Peyer's patch (tissue), 4 donors: ENCODE results near the gene SLC47A1. TPM values are rescaled to one million over a fixed set of nuclear protein-coding genes. Genes with fewer than 3 reads are reported as not detected.
"Not testable (repeated sequence)": the region's sequence is repeated elsewhere in the genome, so short reads cannot be mapped to it uniquely, and the experiment has no call there.

Source experiments
- DNase-seq, 3 donors: peaks; one replicate each; pipeline ENCODE4 v3.0.0-alpha.2; 2017 to 2019
- H3K27ac ChIP-seq, 4 donors: fragments of 200-600 bp; sonication (generic); one replicate each; pipeline ENCODE4 v1.5.1; 2016 to 2019
- H3K27me3 ChIP-seq, 2 donors: fragments of 200-600 bp; sonication (generic); one replicate each; pipeline ENCODE4 v1.5.1; 2019
- H3K36me3 ChIP-seq, 3 donors: fragments of 200-600 bp; sonication (generic); one replicate each; pipeline ENCODE4 v1.5.1; 2016 to 2019
- H3K4me1 ChIP-seq, 4 donors: fragments of 200-600 bp; sonication (generic); one replicate each; pipeline ENCODE4 v1.5.1; 2016 to 2019
- H3K4me3 ChIP-seq, 4 donors: fragments of 200-600 bp; sonication (generic); 1 replicate in 3 of 4; 2 replicates in 1 of 4; pipeline ENCODE4 v1.5.1; 2016 to 2019; ENCODE audit warnings: mild to moderate bottlenecking in 1 of 4
- H3K9me3 ChIP-seq, 4 donors: fragments of 200-600 bp; sonication (generic); one replicate each; pipeline ENCODE4 v1.5.1; 2016 to 2019; ENCODE audit warnings: mild to moderate bottlenecking in 1 of 4
- POLR2A ChIP-seq, 2 donors: fragments of 450-650 bp; IDR thresholded peaks; one replicate each; pipeline ENCODE4 v1.5.1; 2017; ENCODE audit warnings: antibody characterized with exemption in 2 of 2, mild to moderate bottlenecking in 2 of 2, moderate library complexity in 2 of 2
- total RNA-seq, 4 donors: library from RNA; depleted of rRNA; stranded (reverse); fragments of >200 nt; gene quantifications; one replicate each; pipeline ENCODE4 v1.1.0, GENCODE V29; 2016
- TF ChIP-seq, protein P1 (sequence below), 6 experiments: fragments of 450-650 bp in 4 of 6; fragments of 200-600 bp in 2 of 6; sonication (generic) in 1 of 6; IDR thresholded peaks; one replicate each; pipeline ENCODE4 v1.5.1; 2017 to 2019; ENCODE audit warnings: antibody characterized with exemption in 6 of 6, mild to moderate bottlenecking in 3 of 6, moderate library complexity in 1 of 6

The SLC47A1 gene
- total RNA-seq, 4 donors from 2014 or later, result 1.2 to 3.8 TPM; not detected in 2

DNA sequence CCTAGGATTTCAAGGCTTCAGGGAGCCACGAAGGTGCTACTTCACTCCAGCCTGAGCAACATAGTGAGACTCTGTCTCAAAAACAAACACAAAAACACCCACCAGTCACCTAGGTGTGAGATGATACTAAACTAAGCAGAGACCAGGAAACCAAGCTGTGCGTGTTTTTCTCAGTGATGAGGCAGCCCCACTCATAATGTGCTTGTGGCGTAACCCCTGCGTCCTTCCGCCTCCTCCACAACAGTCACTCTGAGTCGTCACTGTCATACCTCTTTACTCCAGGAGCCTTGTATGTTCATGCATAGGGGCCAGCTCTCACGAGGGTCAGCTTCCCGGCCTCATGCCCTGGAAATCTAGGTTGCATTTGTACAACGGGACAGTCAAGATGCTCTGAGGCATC, 31.1 kb upstream of the SLC47A1 start:
- Histone ChIP-seq H3K9me3 (no peaks in the 10 kb centered on the region), H3K4me1 (peaks cover 0 to 4% (median 0%) of the 10 kb centered on the region in 4 donors), H3K36me3 (no peaks in the 10 kb centered on the region), H3K27me3 (no peaks in the 10 kb centered on the region), H3K27ac (no peak overlapping the region), H3K4me3 (no peak overlapping the region)
- no peak for DNase-seq
- TF ChIP-seq POLR2A (IDR thresholded peaks at IDR 0.05), result no peak
- TF ChIP-seq, protein P1, sequence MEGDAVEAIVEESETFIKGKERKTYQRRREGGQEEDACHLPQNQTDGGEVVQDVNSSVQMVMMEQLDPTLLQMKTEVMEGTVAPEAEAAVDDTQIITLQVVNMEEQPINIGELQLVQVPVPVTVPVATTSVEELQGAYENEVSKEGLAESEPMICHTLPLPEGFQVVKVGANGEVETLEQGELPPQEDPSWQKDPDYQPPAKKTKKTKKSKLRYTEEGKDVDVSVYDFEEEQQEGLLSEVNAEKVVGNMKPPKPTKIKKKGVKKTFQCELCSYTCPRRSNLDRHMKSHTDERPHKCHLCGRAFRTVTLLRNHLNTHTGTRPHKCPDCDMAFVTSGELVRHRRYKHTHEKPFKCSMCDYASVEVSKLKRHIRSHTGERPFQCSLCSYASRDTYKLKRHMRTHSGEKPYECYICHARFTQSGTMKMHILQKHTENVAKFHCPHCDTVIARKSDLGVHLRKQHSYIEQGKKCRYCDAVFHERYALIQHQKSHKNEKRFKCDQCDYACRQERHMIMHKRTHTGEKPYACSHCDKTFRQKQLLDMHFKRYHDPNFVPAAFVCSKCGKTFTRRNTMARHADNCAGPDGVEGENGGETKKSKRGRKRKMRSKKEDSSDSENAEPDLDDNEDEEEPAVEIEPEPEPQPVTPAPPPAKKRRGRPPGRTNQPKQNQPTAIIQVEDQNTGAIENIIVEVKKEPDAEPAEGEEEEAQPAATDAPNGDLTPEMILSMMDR (IDR thresholded peaks at IDR 0.05), result no peak

DNA sequence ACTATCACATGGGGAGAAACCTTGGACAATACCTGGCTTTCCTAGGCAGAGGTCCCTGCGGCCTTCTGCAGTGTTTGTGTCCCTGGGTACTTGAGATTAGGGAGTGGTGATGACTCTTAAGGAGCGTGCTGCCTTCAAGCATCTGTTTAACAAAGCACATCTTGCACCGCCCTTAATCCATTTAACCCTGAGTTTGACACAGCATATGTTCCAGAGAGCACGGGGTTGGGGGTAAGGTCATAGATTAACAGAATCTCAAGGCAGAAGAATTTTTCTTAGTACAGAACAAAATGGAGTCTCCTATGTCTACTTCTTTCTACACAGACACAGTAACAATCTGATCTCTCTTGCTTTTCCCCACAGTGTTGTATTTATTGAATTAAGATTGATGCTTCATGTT, 28.1 kb upstream of the SLC47A1 start:
- H3K9me3 ChIP-seq, H3K27me3 ChIP-seq, H3K27ac ChIP-seq, H3K36me3 ChIP-seq, H3K4me3 ChIP-seq, DNase-seq, H3K4me1 ChIP-seq: not testable (repeated sequence)

DNA sequence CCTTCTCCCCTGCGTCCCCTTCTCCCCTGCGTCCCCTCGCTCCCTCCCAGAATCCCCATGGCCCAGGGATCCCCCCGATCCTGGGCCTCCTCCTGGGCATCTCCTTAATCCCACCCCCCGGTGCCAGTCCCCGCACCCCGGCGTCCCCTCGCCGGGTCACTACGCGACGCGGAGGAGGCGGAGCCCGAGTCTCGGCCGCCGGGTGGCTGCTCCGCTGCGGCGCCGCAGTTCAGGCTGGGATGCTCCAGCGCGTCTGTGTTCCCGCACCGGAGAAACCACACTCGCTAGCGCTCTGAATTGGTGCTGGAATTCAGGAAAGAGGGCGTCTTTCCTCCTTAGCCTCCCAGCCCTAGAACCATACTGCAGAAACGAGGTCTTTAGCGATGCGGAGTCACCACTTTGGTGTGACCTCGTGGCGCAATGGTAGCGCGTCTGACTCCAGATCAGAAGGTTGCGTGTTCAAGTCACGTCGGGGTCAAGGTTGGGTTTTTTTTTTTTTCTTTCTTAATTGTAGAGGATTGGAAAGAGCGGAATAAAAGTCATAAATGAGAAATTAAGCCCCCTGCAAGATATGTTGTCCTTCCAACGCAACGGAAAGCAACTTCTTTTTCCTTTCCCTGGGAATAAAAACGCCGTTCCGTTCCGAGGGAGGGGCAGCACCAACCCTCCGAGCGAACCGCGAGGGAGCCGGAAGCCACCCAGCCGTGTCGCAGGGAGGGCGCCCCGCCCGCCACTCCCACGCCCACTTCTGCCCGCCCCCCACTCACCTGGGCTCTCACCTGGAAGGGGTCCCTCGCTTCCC, 25.7 kb upstream of the SLC47A1 start:
- peak overlapping the region; percentile 73 to 82 (median 78) for H3K4me3 ChIP-seq
- peak in 1 of 2 donors; percentile 27 for TF ChIP-seq POLR2A (IDR thresholded peaks at IDR 0.05)
- TF ChIP-seq, protein P1 (IDR thresholded peaks at IDR 0.05), result peak in 1 of 6 experiments; percentile 26
- H3K9me3 ChIP-seq, result no peaks in the 10 kb centered on the region

DNA sequence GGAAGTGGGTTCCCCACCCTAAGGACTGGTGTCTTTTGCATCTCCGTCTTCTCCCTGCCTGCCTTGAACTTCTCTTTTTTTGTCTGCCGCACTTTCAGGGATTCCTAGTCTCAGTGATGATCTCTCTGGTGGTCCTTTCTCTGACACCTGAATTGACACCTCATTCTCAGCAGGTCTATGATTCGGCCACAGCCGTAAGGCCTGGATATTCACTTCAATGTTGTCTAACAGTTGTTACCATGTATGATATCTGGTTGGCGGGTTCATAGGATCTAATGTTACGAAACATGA, 25.1 kb upstream of the SLC47A1 start:
- peak overlapping the region; percentile 79 to 92 (median 86) for H3K27ac ChIP-seq
- TF ChIP-seq, protein P1 (IDR thresholded peaks at IDR 0.05), result no peak
- no peak for TF ChIP-seq POLR2A (IDR thresholded peaks at IDR 0.05)
- peak overlapping the region; percentile 73 to 82 (median 78) for H3K4me3 ChIP-seq
- peaks cover 0 to 6% (median 0%) of the 10 kb centered on the region in 4 donors for H3K4me1 ChIP-seq
- no peaks in the 10 kb centered on the region for H3K27me3 ChIP-seq
- H3K9me3 ChIP-seq, result no peaks in the 10 kb centered on the region
- H3K36me3 ChIP-seq, result no peaks in the 10 kb centered on the region
- no peak for DNase-seq

More for the DNA sequence above, 25.7 kb upstream of the SLC47A1 start:
- DNase-seq, result peak; percentile 86 to 95 (median 93)
- H3K27me3 ChIP-seq, result no peaks in the 10 kb centered on the region
- peak overlapping the region; percentile 79 to 92 (median 86) for H3K27ac ChIP-seq
- peaks cover 0 to 4% (median 0%) of the 10 kb centered on the region in 4 donors for H3K4me1 ChIP-seq
- H3K36me3 ChIP-seq, result no peaks in the 10 kb centered on the region

DNA sequence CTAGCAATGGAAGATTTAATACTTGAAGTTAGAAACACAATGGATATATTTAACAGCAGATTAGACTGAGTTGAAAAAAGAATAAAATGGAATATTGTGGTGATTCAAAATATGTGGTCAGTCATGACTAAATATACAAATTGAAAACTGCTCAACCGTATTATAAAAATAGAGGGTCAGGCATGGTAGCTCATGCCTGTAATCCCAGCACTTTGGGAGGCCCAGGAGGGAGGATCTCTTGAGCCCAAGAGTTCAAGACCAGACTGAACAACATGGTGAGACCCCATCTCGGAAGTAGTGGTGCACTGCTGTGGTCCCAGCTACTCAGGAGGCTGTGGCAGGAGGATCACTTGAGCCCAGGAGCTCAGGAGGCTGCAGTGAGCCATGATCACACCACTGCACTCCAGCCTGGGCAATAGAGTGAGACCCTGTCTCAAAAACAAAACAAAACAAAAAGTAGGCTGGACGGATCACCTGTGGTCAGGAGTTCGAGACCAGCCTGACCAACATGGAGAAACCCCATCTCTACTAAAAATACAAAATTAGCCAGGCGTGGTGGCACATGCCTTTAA, 24.3 kb upstream of the SLC47A1 start:
- not testable (repeated sequence) for H3K9me3 ChIP-seq, H3K36me3 ChIP-seq, DNase-seq, H3K4me1 ChIP-seq, H3K4me3 ChIP-seq, H3K27ac ChIP-seq, H3K27me3 ChIP-seq

DNA sequence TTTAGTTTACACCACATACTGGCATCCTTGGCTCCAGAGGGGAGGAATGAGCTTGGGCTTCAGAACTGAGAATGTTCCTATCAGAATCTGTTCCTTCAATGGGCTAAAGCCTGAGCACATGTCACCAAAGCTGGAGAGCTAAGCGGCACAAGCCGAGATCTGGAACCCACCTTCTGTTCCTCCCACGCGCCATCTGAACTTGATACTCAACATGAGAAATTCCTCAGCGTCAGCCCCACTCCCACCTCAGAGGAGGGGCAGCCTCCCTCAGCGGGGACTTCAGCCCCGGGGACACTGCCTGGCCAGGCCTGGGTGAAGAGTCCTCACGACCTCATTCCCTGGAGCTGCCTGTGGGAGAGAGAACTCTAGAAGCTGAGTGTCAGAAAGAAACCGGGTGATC, 22.8 kb upstream of the SLC47A1 start:
- H3K27me3 ChIP-seq, result no peaks in the 10 kb centered on the region
- H3K27ac ChIP-seq, result no peak overlapping the region
- peaks cover 0 to 10% (median 0%) of the 10 kb centered on the region in 4 donors for H3K4me1 ChIP-seq
- H3K4me3 ChIP-seq, result no peak overlapping the region
- no peaks in the 10 kb centered on the region for H3K36me3 ChIP-seq
- no peaks in the 10 kb centered on the region for H3K9me3 ChIP-seq
- no peak for DNase-seq
- TF ChIP-seq POLR2A (IDR thresholded peaks at IDR 0.05), result no peak

DNA sequence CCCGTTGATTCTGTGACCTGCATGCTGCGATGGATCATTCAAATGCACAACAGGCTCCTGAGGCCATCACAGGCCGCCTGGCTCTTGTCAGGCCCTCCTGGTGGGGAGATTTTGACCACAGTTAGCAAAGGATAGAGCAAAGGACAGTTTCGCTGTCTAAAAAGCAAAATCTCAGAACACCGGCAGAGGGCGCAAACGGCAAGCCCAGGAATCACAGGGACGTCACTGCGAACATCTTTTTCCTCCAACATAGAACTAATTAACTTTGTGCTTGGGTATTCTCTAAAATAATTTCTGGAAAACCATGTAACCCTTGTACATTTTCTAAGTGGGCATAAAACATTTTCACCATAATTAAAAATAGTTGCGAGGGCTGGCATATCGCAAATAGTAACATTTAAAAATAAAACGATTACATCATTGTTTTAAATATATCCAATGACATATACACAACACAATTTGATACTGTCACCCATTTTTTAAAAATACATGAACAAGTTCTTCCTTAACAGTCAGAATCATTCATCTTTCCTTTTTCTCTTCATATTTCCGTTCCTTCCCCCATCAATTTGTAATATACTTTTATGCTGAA, 19.7 kb upstream of the SLC47A1 start:
- TF ChIP-seq, protein P1 (IDR thresholded peaks at IDR 0.05), result peak; percentile 66 to 89 (median 87)
- TF ChIP-seq POLR2A (IDR thresholded peaks at IDR 0.05), result no peak
- peak; percentile 63 to 86 (median 68) for DNase-seq
- no peaks in the 10 kb centered on the region for H3K27me3 ChIP-seq
- no peaks in the 10 kb centered on the region for H3K36me3 ChIP-seq
- H3K27ac ChIP-seq, result peak overlapping the region in 1 of 4 donors; percentile 2
- H3K4me3 ChIP-seq, result no peak overlapping the region
- H3K9me3 ChIP-seq, result no peaks in the 10 kb centered on the region
- H3K4me1 ChIP-seq, result peaks cover 0 to 6% (median 0%) of the 10 kb centered on the region in 4 donors
